NCI-H2171 (cell line): ENCODE results near the gene RSRC1.
"Not testable (repeated sequence)": the region's sequence is repeated elsewhere in the genome, so short reads cannot be mapped to it uniquely, and the experiment has no call there.

ENCODE experiments used
- DNase-seq: peaks from one replicate; lab custom pipeline; 2025; lab: John Stamatoyannopoulos, UW

RSRC1 gene

GRCh38 chr3:158329696-158330441 lies 220.0 kb downstream of the RSRC1 start:
- not testable (repeated sequence) for DNase-seq

DNA sequence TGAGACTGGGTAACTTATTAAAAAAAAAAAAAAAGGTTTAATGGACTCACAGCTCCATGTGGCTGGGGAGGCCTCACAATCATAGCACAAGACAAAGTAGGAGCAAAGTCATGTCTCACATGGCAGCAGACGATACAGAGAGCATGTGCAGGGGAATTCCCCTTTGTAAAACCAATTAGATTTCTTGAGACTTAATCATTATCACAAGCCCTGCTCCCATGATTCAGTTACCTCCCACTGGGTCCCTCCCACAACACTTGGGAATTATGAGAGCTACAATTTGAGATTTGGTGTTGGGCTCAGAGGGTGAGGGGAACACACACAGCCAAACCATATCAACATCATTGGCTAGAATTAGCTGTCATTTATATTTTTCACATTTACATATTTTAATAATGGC lies 221.0 kb downstream of the RSRC1 start:
- no peak for DNase-seq

GRCh38 chr3:158333736-158334135 lies 223.8 kb downstream of the RSRC1 start:
- no peak for DNase-seq

DNA sequence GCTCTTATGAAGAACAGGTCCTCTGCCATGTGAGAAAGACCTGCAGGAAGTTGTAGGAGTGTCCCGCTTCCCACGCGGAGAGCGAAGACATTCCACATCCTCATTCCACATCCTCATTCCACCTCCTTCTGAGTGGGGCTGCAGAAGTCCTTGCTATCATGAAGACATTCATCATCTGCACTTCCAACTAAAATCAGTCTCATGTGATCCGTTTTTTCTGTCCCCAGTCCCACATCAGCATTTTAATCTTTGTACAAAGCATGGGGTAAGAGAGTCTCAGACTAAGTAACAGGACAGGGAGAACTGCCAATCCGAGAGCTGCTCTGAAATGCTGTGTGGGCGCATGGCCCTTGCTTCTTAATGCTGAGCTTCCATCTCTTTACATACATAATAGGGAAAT lies 227.2 kb downstream of the RSRC1 start:
- DNase-seq = no peak

DNA sequence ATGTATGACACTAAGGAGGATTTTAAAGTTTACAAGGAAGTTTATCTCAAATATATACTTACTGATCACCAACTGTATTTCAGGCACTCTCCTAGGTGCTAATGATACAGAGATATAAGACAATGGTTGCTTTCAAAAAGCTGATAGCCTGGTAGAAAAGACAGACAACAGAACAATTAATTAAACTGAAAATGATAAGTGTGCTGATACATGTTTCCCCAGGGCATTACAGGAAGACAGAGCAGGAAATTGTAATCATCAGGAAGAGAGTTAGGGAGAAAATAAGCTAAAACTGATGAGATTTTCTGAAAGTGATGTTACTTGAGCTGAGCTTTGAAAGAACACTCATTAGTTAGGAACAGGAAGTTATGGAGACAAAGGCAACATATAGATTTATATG lies 229.7 kb downstream of the RSRC1 start:
- DNase-seq = no peak

GRCh38 chr3:158340951-158341350 lies 231.1 kb downstream of the RSRC1 start:
- DNase-seq = not testable (repeated sequence)

DNA sequence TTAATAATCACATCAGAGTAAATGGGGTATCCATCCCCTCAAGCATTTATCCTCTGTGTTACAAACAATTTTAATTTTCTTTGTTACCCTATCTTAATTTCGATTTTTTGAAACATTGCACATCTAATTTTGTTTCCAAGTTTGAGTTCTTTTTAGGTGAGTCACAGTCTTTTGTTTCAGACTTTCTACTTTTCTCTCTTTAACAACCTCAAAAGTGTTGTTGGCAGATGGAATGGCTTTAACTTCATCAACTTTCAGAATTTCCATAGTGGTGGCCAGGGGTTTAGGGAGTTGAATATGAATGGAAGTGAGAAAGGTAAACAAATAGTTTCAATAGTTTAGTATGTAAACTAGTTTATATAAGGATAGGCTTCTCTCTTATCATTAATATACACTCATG lies 238.1 kb downstream of the RSRC1 start:
- no peak for DNase-seq

DNA sequence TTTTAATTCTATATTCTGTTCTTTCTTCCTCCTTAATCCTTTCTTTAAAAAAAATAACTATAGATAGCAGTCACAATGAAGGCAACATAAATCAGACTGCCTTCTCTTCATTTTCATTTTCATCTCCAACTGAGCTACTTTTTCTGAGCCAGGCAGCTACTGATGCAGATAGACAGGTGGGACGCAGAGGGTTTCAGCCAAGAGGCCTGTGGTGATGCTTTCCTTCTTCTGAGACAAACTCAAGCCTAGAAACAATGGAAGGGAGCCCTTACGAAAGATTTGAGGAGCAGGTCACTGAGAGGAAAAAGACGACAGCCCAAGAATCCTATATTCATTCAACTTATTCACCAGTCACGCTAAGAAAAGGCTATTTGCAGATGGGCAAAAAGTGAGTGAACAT lies 241.1 kb downstream of the RSRC1 start:
- DNase-seq = no peak

DNA sequence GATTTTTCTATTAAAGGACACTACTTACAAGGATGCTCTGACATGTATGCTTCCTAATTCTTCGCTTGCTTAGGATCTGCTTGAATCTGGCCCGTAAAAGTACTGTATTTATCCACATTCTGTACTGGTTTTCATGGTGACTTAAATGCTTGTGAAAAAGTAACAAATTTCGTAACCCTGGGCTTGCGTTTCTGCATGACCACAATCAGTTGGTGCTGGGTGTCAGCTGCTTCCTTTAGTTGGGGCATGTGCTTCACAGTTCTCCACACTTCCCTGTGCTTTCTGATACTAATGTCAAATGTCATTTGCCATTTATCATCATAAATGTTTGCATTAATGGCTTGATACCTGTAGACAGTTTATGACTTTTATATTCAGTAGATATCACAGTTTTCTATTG lies 242.7 kb downstream of the RSRC1 start:
- DNase-seq = no peak

GRCh38 chr3:158354713-158355112 lies 244.8 kb downstream of the RSRC1 start:
- no peak for DNase-seq

GRCh38 chr3:158355623-158356588 lies 246.0 kb downstream of the RSRC1 start:
- DNase-seq = no peak

DNA sequence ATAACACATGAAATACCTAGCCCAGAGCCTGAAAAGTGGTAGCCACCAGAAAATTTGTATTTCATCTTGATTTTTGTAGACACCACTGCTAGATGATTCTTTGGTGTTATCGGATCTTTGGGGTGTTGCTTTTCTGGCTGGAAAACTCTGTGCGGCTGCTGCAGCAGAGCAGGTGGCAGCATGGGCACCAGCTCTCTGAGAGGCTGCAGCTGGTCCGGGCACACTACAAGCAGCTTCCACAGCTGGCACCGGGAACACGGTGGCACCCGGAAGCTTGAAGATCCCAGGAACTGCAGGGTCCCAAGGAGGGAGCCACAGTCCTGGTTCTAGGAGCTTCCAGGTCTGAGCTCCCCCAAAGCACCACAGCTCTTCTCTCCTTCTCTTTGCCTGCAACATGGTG lies 249.4 kb downstream of the RSRC1 start:
- DNase-seq = no peak

GRCh38 chr3:158360756-158361448 lies 251.0 kb downstream of the RSRC1 start:
- no peak for DNase-seq

- no peak for DNase-seq
These were observed 258.4 kb downstream of the RSRC1 start for GRCh38 chr3:158368271-158368670.

DNA sequence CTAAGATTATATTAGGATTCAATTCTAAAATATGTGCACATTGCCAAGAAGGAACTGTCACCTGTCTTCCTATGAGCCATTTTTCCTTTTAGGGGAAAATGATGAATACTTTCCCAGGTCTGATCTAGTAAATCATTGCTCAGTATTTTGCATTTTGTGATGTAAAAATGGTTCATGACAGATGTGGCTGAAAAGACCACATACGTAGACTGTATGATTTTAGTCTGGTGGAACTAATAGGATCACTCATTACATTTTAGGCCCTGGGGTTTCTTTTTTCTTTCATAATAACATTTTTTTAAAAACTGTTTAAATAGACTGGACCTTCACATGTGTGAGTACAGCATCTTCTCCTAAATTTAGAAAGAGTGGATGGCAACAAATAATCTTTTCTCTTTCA lies 259.4 kb downstream of the RSRC1 start:
- DNase-seq = no peak

GRCh38 chr3:158379517-158379916 lies 269.6 kb downstream of the RSRC1 start:
- no peak for DNase-seq

DNA sequence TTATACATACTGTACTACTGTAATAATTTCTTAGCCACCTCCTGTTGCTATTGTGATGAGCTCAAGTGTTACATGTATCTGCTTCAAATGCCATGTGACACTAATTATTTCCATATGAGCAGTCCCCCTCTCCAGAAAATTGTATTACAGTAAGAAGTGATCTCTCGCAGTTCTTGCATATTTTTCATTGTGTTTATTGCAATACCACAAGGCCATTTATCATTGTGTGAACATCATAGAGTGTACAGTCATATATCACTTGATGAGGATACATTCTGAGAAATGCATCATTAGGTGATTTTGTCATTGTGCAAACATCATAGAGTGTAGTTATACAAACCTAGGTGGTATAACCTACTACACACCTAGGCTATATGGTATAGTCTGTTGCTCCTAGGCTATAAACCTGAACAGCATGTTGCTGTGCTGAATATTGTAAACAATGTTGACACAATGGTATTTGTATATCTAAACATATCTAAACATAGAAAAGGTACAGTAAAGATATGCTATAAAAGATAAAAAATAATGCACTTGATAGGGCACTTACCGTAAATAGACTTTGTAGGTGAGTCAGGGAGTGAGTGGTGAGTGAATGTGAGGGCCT lies 271.5 kb downstream of the RSRC1 start:
- DNase-seq = no peak

- DNase-seq = no peak
These were observed 272.6 kb downstream of the RSRC1 start for GRCh38 chr3:158382479-158382878.

DNA sequence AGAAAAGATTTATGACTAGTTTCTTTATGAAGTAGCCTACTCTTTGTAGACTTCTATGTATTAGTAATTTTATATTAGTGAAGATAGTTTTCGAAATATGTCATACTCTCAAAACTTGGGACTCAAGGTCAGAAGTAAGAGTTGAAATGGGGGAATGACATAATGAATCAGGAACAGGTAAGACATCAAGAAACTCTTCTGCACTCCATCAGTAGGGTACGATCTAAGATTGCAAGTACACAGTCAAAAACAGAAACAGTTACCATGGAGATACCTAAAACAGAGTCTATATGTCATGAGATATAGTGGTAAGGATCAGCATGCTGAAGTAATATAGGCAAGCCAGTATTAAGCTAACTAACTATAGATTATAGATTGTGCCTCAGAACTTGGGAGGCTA lies 274.1 kb downstream of the RSRC1 start:
- no peak for DNase-seq

DNA sequence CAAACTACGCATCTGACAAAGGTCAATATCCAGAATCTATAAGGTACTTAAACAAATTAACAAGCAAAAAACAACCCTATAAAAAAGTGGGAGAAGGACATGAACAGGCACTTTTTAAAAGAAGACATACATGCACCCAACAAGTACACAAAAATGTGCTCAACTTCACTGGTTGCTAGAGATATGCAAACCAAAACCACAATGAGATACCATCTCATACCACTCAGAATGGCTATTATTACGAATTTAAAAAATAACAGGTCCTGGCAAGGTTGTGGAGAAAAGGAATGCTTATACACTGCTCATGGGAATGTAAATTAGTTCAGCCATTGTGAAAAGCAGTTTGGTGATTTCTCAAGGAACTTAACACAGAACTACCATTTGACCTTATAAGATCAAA lies 285.5 kb downstream of the RSRC1 start:
- no peak for DNase-seq

DNA sequence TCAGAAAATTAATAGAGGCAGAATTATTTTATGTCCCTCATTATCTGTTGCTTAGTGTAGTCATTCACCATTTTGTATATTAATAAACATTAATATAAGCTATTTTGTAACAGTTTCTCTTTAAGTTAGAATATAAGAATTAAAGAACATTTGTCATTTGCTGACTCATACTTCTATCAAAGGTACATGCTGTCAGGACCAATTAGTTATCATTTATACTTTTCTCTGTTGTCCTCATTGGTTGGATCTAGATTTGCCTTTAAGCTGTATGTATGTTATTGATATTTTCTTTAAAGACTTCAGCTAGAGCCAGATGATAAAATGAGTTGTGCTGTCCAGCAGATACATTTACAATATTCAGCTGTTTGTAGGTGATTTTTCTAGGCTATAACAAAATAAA lies 292.7 kb downstream of the RSRC1 start:
- no peak for DNase-seq

DNA sequence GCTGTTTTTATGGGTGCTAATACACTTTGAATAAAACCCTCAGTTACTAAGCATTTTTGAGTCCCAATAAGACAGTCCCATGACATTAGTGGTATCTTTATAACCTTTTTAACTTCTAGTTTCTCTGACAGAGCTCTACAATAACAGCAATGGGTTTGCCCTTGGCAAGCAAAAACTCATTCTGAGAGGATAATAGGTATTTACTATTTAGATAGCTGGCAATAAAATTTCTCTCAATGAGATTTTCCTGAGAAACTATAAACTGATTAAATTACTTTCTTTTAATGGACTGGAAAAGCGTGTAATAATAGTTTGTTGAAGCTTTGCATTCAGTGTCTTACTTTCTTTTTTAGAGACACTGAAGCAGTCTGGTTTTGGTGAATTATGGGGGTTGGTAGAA lies 293.1 kb downstream of the RSRC1 start:
- DNase-seq = no peak
